GM21528 (cell line): Measurements from ENCODE around the gene ABCA7.

Experiments
- ATAC-seq: cut with Tn5 transposase; IDR thresholded peaks from one replicate; pipeline ENCODE4 v1.9.1; 2021; ENCODE audit warnings: mild to moderate bottlenecking, moderate library complexity; ENCODE audit not compliant: unreplicated experiment, low FRiP score

Gene ABCA7

DNA sequence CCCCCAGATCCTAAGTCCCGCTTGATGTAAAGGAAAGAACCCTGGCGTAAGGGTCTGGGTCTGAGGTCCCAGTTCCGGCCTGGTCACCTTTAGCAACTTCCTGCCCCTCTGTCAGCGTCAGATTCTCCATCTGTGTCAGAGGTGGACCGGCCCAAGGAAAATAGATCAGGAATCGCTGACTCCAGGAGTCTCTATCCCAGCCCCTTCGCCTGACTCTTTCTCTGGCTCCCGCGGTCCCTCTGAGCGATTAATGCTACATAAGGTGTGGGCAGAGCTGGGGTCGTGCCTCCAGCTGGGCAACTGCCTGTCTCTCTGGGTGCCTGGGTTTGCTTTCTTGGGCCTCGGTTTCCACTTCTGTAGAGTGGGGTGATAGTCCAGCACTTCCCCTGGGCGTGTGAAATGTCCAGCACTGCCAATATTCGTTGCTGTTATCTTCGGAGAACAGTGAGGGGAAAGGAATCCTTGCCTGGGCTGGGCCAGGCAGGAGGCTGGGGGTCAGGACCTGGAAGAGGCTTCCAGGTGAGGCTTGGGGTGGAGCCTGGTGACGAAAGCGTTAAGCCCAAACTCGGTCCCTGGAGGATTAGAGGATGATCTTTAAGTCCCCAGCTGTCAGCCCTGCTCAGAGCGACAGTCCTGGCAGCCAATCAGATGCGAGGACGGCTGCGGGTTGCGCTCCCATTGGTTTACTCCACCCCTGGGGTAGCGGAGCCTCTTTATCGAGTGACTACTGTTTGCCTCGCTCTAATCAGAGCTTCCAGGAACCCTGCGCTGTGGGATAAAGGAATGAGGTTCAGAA, 767 bp downstream of the ABCA7 start:
- ATAC-seq, result peak; percentile 33

DNA sequence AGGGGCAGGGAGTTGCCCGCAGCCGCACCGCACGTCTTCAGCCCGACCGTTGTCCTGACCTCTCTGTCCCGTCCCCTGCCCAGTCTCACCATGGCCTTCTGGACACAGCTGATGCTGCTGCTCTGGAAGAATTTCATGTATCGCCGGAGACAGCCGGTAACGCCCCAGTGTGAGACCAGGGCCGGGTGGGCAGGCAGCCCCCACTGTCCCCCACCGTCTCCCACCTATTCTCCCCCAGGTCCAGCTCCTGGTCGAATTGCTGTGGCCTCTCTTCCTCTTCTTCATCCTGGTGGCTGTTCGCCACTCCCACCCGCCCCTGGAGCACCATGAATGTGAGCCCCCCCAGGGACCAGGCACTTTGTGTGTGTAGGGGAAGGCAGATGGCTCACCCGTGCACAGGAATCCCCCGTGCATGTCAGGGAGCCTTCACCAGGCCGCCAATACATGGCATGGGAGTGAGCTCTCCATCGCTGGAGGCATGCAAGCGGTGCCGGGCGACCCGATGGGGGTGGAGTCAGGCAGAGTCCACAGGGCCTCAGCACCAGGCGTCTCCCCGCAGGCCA, 1.4 kb downstream of the ABCA7 start:
- ATAC-seq, result no peak

DNA sequence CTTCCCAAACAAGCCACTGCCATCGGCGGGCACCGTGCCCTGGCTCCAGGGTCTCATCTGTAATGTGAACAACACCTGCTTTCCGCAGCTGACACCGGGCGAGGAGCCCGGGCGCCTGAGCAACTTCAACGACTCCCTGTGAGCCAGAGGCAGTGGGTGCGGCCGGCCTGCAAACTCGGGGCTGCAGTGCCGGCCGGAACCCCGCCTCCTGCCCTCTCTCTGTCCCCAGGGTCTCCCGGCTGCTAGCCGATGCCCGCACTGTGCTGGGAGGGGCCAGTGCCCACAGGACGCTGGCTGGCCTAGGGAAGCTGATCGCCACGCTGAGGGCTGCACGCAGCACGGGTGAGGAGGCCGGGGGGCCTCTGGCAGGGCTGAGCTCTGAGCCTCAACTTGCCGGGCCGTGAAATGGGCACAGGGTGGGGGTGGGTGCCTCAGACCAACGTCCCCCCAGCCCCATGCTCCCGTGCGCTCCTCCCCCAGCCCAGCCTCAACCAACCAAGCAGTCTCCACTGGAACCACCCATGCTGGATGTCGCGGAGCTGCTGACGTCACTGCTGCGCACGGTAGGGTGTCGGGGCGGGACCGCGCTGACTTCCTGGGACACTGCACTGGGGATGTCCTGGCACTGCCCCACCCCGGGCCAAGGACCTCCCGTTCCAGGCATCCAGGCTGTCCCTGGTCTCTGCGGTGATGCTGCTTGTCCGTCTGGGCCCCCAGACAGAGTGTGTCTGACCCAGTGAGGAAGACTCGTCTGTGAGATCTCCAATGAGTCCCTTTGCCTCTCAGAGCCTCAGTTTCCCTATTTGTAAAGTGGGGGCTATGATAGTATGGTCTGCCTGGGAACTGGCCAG, 2.2 kb downstream of the ABCA7 start:
- no peak for ATAC-seq

DNA sequence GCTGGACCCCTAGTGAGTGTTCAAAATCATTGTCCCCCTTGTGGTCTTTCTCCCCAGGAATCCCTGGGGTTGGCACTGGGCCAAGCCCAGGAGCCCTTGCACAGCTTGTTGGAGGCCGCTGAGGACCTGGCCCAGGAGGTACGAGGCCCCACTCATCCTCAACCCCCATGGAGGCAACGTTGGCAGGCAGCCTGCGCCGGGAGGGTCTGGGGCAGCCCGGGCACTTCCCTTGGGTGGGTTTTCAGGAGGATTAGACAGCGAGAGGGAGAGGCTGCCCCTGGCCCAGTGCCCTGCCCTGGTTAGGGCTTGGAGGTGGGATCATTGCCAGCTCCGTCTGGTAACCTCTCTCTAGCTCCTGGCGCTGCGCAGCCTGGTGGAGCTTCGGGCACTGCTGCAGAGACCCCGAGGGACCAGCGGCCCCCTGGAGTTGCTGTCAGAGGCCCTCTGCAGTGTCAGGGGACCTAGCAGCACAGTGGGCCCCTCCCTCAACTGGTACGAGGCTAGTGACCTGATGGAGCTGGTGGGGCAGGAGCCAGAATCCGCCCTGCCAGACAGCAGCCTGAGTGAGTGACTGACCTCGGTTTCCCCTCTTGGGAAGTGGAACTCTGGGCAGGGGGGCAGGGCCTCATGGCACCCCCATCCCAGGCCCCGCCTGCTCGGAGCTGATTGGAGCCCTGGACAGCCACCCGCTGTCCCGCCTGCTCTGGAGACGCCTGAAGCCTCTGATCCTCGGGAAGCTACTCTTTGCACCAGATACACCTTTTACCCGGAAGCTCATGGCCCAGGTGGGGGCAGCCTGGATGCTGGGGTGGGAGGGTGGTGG, 3.0 kb downstream of the ABCA7 start:
- ATAC-seq, result no peak

DNA sequence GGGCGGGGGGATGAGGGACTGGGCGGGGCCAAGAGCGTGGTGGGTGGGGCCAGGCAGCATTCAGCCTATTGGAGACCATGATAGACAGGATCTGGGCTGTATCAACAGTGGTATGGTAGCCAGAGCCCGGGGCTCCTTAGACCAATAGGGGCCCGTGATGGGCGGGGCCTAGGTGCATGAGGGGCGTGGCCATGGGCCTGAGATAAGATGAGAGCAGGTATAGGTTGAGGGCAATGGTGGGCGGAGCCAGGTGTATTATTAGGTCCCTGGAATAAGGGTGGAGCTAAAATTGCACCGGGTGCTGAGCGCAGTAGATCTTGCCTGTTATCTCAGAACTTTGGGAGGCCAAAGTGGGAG, 5.3 kb downstream of the ABCA7 start:
- ATAC-seq, result no peak

DNA sequence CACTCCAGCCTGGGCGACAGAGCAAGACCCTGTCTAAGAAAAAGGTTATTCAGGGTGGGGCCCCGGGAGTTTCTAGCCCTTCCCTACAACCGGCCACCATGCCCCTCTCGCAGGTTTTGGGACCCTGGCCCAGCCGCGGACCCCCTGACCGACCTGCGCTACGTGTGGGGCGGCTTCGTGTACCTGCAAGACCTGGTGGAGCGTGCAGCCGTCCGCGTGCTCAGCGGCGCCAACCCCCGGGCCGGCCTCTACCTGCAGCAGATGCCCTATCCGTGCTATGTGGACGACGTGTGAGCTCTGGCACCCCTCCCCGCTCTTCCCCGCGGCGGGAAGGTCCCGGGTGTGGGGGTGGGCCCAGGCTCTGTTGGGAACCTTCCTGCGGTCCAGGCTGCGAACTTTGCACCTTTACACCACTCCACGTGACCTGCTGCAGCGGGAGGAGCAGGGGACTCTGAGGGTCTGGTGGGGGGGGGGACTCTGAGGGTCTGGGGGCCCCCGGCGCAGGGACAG, 6.3 kb downstream of the ABCA7 start:
- no peak for ATAC-seq

- ATAC-seq, result no peak
Observed at GRCh38 chr19:1046836-1047695, 7.2 kb downstream of the ABCA7 start.

GRCh38 chr19:1047696-1048147, 7.8 kb downstream of the ABCA7 start:
- ATAC-seq, result no peak

DNA sequence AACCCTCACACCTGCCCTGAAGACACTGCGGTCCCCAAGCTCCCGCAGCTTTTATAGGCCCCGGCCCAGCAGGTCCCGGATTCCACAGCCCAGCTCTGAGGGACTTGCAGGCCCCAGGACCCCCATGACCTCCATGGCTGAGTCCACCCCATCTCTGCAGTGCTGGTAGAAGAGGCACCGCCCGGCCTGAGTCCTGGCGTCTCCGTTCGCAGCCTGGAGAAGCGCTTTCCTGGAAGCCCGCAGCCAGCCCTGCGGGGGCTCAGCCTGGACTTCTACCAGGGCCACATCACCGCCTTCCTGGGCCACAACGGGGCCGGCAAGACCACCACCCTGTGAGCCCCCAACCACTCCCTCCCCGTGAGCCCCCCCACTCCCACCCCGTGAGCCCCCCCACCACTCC, 9.2 kb downstream of the ABCA7 start:
- no peak for ATAC-seq

- no peak for ATAC-seq
Observed at GRCh38 chr19:1049800-1050199, 9.9 kb downstream of the ABCA7 start.

- no peak for ATAC-seq
Observed at GRCh38 chr19:1050989-1051788, 11.3 kb downstream of the ABCA7 start.

DNA sequence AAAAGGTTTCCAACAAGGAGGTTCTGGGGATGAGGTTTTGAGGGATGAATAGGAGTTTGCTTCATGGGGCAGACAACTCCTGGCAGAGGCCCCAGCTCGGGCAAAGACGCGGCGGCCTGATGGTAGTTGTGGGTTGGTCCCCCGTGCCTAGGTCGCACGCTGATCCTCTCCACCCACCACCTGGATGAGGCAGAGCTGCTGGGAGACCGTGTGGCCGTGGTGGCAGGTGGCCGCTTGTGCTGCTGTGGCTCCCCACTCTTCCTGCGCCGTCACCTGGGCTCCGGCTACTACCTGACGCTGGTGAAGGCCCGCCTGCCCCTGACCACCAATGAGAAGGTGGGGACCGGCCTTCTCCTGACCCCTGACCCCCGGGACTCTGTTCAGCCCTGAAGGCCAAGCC, 11.9 kb downstream of the ABCA7 start:
- ATAC-seq, result no peak

DNA sequence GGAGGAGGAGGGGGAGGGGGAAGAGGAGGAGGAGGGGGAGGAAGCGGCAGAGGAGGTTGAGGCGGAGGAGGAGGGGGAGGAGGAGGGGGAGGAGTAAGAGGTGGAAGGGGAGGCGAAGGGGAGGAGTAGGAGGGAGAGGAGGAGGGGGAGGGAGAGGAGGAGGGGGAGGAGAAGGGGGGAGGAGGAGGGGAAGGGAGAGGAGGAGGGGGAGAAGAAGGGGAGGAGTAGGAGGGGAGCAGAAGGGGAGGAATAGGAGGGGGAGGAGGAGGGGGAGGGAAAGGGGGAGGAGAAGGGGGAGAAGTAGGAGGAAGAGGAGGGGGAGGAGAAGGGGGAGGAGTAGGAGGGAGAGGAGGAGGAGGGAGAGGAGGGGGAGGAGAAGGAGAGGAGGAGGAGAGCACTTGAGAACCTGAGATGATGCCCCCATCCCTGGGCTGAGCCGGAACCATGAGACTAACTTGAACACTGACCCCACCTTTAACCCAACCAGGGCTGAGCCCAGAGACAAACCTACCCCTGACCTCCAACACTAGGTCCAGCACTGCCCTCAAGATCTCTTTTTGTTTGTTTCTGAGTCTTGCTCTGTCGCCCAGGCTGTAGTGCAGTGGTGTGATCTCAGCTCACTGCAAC, 12.6 kb downstream of the ABCA7 start:
- ATAC-seq, result no peak

DNA sequence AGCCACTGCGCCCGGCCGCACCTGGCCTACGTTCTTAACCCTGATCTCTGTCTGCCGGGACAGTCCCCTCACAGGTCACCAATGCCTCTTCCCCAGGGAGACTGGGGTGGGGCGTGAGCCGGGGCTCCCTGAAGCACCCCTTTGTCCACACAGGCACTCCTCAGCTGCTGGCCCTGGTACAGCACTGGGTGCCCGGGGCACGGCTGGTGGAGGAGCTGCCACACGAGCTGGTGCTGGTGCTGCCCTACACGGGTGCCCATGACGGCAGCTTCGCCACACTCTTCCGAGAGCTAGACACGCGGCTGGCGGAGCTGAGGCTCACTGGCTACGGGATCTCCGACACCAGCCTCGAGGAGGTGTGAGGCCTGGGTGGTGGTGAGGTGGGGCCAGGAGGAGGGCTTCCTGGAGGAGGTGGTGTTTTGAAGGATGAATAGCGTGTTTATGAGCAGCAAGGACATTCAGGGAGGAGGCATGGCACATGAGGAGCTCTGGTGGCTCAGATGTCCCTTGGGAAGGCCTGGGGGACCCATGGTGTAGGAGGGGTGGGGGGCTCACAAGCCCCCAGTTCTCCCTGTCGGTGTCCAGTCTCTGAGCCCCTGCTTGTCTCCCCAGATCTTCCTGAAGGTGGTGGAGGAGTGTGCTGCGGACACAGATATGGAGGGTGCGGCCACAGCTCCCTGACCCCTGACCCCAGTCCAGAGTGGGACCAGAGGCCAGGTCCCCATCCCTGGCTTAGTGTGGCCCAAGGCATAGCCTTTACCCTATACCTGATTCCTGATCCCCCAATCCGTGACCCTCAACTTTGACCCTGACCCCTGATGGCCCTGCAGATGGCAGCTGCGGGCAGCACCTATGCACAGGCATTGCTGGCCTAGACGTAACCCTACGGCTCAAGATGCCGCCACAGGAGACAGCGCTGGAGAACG, 13.5 kb downstream of the ABCA7 start:
- no peak for ATAC-seq

DNA sequence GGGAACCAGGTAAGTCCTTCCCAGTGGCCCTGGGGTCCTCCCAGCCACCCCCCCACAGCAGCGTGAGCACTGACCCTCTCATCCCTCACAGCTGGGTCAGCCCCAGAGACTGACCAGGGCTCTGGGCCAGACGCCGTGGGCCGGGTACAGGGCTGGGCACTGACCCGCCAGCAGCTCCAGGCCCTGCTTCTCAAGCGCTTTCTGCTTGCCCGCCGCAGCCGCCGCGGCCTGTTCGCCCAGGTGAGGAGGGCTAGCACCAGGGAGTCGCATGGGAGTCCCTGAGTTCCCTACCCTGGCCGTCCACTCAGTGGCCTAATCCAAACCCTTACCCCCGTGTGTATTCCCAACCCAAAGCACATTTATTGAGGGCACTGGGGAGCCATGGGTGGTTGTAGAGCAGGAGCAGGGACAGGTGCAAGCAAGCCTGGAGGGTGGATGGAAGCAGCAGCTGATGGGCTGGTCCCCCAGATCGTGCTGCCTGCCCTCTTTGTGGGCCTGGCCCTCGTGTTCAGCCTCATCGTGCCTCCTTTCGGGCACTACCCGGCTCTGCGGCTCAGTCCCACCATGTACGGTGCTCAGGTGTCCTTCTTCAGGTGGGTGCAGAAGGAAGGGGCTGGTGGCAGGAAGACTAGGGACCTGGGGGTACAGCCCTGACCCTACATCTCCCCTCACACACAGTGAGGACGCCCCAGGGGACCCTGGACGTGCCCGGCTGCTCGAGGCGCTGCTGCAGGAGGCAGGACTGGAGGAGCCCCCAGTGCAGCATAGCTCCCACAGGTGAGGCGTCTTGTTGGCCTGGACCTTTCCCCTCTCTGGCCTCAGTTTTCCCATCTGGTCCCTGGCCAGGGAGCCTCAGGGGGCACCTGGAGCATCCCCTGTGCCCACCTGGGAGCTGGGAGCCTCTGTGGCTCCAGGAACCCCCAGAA, 14.5 kb downstream of the ABCA7 start:
- ATAC-seq, result no peak

- no peak for ATAC-seq
Observed at GRCh38 chr19:1055028-1055425, 15.1 kb downstream of the ABCA7 start.
